ENCODE measurements around the gene HSF2BP.

- TF ChIP-seq POLR2A (IDR thresholded peaks at IDR 0.05): no peak
- no peak for TF ChIP-seq CTCF (IDR thresholded peaks at IDR 0.05)
- no peak for TF ChIP-seq EP300 (IDR thresholded peaks at IDR 0.05)
Measured at GRCh38 chr21:43707462-43707861, 48.2 kb upstream of the HSF2BP start.
